Measurements from ENCODE around the gene G0S2.

G0S2 gene

GRCh38 chr1:209721323-209721722 lies 46.1 kb downstream of the G0S2 start:
- no peak for DNase-seq

DNA sequence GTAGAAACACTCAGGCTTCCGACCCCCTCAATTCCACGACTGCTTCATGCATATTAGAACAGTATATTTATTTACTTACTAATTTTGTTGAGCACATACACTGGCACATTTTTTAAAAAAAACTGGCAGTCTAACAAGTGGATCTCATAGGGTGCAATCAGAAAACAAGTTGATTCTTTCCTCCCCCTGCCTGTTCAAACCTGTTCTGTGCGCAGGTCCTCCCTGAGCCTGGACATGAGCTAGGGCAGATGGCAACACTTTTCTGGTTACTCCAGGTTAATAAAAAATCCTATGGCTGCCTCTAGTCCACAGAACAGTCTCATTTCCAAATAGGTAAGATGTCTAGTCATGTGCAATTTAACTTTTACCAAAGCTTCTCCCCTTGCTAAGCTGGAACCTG lies 48.1 kb downstream of the G0S2 start:
- no peak for DNase-seq

- no peak for DNase-seq
These were observed 48.8 kb downstream of the G0S2 start for GRCh38 chr1:209723756-209724693.
